H9 (cell line): ENCODE results near the gene ADGRL3. TPM values are rescaled to one million over a fixed set of nuclear protein-coding genes. Genes with fewer than 3 reads are reported as not detected.

Experiments
- DNase-seq: peaks from one replicate; pipeline ENCODE4 v3.0.0-alpha.2; 2017
- H2AFZ ChIP-seq: one replicate; pipeline ENCODE4 v1.6.1; 2013; ENCODE audit warnings: mild to moderate bottlenecking, low read length, control low read depth, moderate library complexity
- H2AK5ac ChIP-seq: 2 replicates; pipeline ENCODE4 v1.6.1; 2013; ENCODE audit warnings: low read length, control low read depth, mixed read lengths; ENCODE audit not compliant: insufficient read length
- H2BK120ac ChIP-seq: one replicate; pipeline ENCODE4 v1.6.1; 2013; ENCODE audit warnings: low read depth, mild to moderate bottlenecking, low read length, control low read depth, inconsistent platforms; ENCODE audit not compliant: poor library complexity, severe bottlenecking
- H2BK12ac ChIP-seq: 2 replicates; pipeline ENCODE4 v1.6.1; 2013; ENCODE audit warnings: low read length, control low read depth, mixed read lengths, low read depth; ENCODE audit not compliant: insufficient read length
- H2BK15ac ChIP-seq: 2 replicates; pipeline ENCODE4 v1.6.1; 2013; ENCODE audit warnings: low read depth, low read length, control low read depth
- H2BK20ac ChIP-seq: one replicate; pipeline ENCODE4 v1.6.1; 2013; ENCODE audit warnings: low read depth, mild to moderate bottlenecking, low read length, control low read depth, inconsistent platforms; ENCODE audit not compliant: poor library complexity, severe bottlenecking
- H2BK5ac ChIP-seq: 2 replicates; pipeline ENCODE4 v1.6.1; 2013; ENCODE audit warnings: low read length, control low read depth, mixed read lengths; ENCODE audit not compliant: insufficient read length
- H3K14ac ChIP-seq: 2 replicates; pipeline ENCODE4 v1.6.1; 2013; ENCODE audit warnings: low read length, control low read depth; ENCODE audit not compliant: insufficient read depth
- H3K18ac ChIP-seq: 2 replicates; pipeline ENCODE4 v1.6.1; 2013; ENCODE audit warnings: low read depth, mild to moderate bottlenecking, mixed read lengths, low read length, control low read depth; ENCODE audit not compliant: insufficient read length
- H3K23ac ChIP-seq: 2 replicates; pipeline ENCODE4 v1.6.1; 2013; ENCODE audit warnings: low read length, control low read depth, mixed read lengths, low read depth; ENCODE audit not compliant: insufficient read length
- H3K23me2 ChIP-seq: 2 replicates; pipeline ENCODE4 v1.6.1; 2013; ENCODE audit warnings: low read depth, mild to moderate bottlenecking, mixed read lengths, low read length, control low read depth; ENCODE audit not compliant: insufficient read length, poor library complexity, severe bottlenecking
- H3K27ac ChIP-seq: 2 replicates; pipeline ENCODE4 v1.5.1; 2013; ENCODE audit warnings: low read length, control low read depth, mixed read lengths, low read depth; ENCODE audit not compliant: insufficient read length
- H3K27me3 ChIP-seq: 2 replicates; pipeline ENCODE4 v1.6.1; 2013; ENCODE audit warnings: low read length, control low read depth, inconsistent platforms; ENCODE audit not compliant: insufficient read depth
- H3K4ac ChIP-seq: 2 replicates; pipeline ENCODE4 v1.6.1; 2013; ENCODE audit warnings: low read depth, mild to moderate bottlenecking, control low read depth, inconsistent platforms, low read length, moderate library complexity
- H3K4me1 ChIP-seq: 2 replicates; pipeline ENCODE4 v1.6.1; 2013; ENCODE audit warnings: low read length, control low read depth, inconsistent platforms; ENCODE audit not compliant: insufficient read depth
- H3K4me2 ChIP-seq: 2 replicates; pipeline ENCODE4 v1.6.1; 2013; ENCODE audit warnings: low read length, control low read depth, mixed read lengths; ENCODE audit not compliant: insufficient read length, insufficient read depth
- H3K56ac ChIP-seq: 2 replicates; pipeline ENCODE4 v1.6.1; 2013; ENCODE audit warnings: low read depth, mild to moderate bottlenecking, mixed read lengths, low read length, control low read depth; ENCODE audit not compliant: insufficient read length
- H3K79me1 ChIP-seq: 2 replicates; pipeline ENCODE4 v1.6.1; 2013; ENCODE audit warnings: low read depth, mild to moderate bottlenecking, moderate library complexity, low read length, control low read depth, inconsistent platforms; ENCODE audit not compliant: insufficient read depth, poor library complexity, severe bottlenecking
- H3K79me2 ChIP-seq: 2 replicates; pipeline ENCODE4 v1.6.1; 2013; ENCODE audit warnings: low read length, control low read depth, inconsistent platforms; ENCODE audit not compliant: insufficient read depth
- H3K9ac ChIP-seq: 2 replicates; pipeline ENCODE4 v1.6.1; 2013; ENCODE audit warnings: low read length, control low read depth, mixed read lengths; ENCODE audit not compliant: insufficient read length; ENCODE audit errors: extremely low read depth
- H3K9me3 ChIP-seq: one replicate; pipeline ENCODE4 v1.6.1; 2013; ENCODE audit warnings: low read depth, low read length, inconsistent platforms; ENCODE audit not compliant: control insufficient read depth
- H3T11ph ChIP-seq: one replicate; pipeline ENCODE4 v1.6.1; 2013; ENCODE audit warnings: mild to moderate bottlenecking, low read length, control low read depth, inconsistent platforms
- H4K20me1 ChIP-seq: one replicate; pipeline ENCODE4 v1.6.1; 2013; ENCODE audit not compliant: control insufficient read depth, insufficient read length, insufficient read depth
- H4K5ac ChIP-seq: 2 replicates; pipeline ENCODE4 v1.6.1; 2013; ENCODE audit warnings: low read depth, mild to moderate bottlenecking, mixed read lengths, low read length, control low read depth; ENCODE audit not compliant: insufficient read length
- H4K8ac ChIP-seq: replicated peaks from 2 replicates; pipeline ENCODE4 v1.6.1; 2013; ENCODE audit warnings: low read length, control low read depth, mixed read lengths, low read depth; ENCODE audit not compliant: insufficient read length
- H4K91ac ChIP-seq: 2 replicates; pipeline ENCODE4 v1.6.1; 2013; ENCODE audit warnings: low read depth, mild to moderate bottlenecking, moderate library complexity, mixed read lengths, low read length, control low read depth; ENCODE audit not compliant: insufficient read length
- H3K27ac Mint-ChIP-seq, 3 experiments: 2 replicates in 2 of 3; 3 replicates in 1 of 3; pipeline ENCODE4 v1.8.0; 2020 to 2021; ENCODE audit warnings: mixed read lengths in 3 of 3, mild to moderate bottlenecking in 1 of 3, moderate library complexity in 1 of 3
- H3K27me3 Mint-ChIP-seq: 2 replicates; pipeline ENCODE4 v1.8.0; 2021; ENCODE audit warnings: low read depth, mild to moderate bottlenecking, moderate library complexity, mixed read lengths
- H3K36me3 Mint-ChIP-seq, 3 experiments: 2 replicates in 2 of 3; 3 replicates in 1 of 3; pipeline ENCODE4 v1.8.0; 2020 to 2021; ENCODE audit warnings: low read depth in 3 of 3, mixed read lengths in 3 of 3; ENCODE audit not compliant: insufficient read depth in 1 of 3
- H3K4me1 Mint-ChIP-seq, 2 experiments: 2 replicates each; pipeline ENCODE4 v1.8.0; 2020; ENCODE audit warnings: mixed read lengths in 2 of 2
- H3K4me3 Mint-ChIP-seq, 2 experiments: 2 replicates in 1 of 2; 3 replicates in 1 of 2; pipeline ENCODE4 v1.8.0; 2020 to 2021; ENCODE audit warnings: mild to moderate bottlenecking in 2 of 2, mixed read lengths in 2 of 2, moderate library complexity in 1 of 2
- H3K9me3 Mint-ChIP-seq, 2 experiments: 2 replicates in 1 of 2; 3 replicates in 1 of 2; pipeline ENCODE4 v1.8.0; 2020; ENCODE audit warnings: mild to moderate bottlenecking in 2 of 2, mixed read lengths in 2 of 2, moderate library complexity in 1 of 2
- WGBS: extraction: QIAGEN DNeasy Blood & Tissue Kit; methylation state at CpG from one replicate; pipeline ENCODE4 v1.1.7; 2013; ENCODE audit warnings: missing lambda C conversion rate, low lambda C conversion rate, mixed read lengths; ENCODE audit not compliant: insufficient read length; ENCODE audit errors: extremely low coverage; 5-methylcytosine and 5-hydroxymethylcytosine counted together
- total RNA-seq: library from RNA; stranded (reverse); gene quantifications from 2 replicates; pipeline ENCODE4 v1.2.1, GENCODE V29; 2021
- TF ChIP-seq, protein P1 (sequence below): fragments of 200-600 bp; sonication (generic); conservative IDR thresholded peaks from 3 replicates; pipeline ENCODE4 v1.8.0; 2021; ENCODE audit warnings: antibody characterized with exemption, mild to moderate bottlenecking

ADGRL3 gene
- total RNA-seq, 1 experiment from 2014 or later: 5.9 TPM

DNA sequence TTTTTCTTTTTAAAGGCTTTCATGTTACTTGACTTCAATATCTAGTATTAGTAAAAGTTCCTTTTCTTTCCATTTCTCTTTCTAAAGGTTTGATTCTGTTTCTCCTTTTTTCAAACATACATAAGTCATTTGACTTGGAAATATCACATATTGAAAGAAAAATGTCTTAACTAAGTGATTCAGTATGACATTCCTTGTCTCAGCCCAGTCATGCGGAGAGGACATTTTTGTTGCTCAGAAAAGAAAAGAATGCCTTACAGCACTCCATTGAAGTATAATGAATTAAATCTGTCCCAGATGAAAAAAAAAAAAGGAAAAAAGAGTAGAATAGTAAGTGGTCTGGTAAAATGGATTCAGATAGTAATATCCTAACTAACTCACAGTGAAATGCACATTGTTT is 466.1 kb downstream of the ADGRL3 start:
- Histone ChIP-seq H2AFZ (no peak overlapping the region), H2AK5ac (no peak overlapping the region), H3K14ac (no peak overlapping the region), H4K91ac (no peak overlapping the region), H2BK5ac (no peak overlapping the region), H3K18ac (no peak overlapping the region), H4K5ac (no peak overlapping the region), H3K4ac (no peak overlapping the region), H2BK15ac (no peak overlapping the region), H2BK20ac (no peak overlapping the region), H3K56ac (no peak overlapping the region), H3K4me2 (no peak overlapping the region), H3K79me2 (no peaks in the 10 kb centered on the region), H3K9me3 (peaks cover 10% of the 10 kb centered on the region), H3K79me1 (no peaks in the 10 kb centered on the region), H3K23me2 (no peaks in the 10 kb centered on the region), H3K23ac (no peak overlapping the region), H2BK120ac (no peak overlapping the region), H3K4me1 (no peaks in the 10 kb centered on the region), H3K27ac (no peak overlapping the region), H2BK12ac (no peak overlapping the region), H4K8ac (no peak overlapping the region), H3T11ph (no peak overlapping the region), H4K20me1 (no peaks in the 10 kb centered on the region), H3K9ac (no peak overlapping the region), H3K27me3 (no peaks in the 10 kb centered on the region)
- no peak for DNase-seq
- no CpG with 5 or more reads among the region's 1 CpG for WGBS
- TF ChIP-seq, protein P1, sequence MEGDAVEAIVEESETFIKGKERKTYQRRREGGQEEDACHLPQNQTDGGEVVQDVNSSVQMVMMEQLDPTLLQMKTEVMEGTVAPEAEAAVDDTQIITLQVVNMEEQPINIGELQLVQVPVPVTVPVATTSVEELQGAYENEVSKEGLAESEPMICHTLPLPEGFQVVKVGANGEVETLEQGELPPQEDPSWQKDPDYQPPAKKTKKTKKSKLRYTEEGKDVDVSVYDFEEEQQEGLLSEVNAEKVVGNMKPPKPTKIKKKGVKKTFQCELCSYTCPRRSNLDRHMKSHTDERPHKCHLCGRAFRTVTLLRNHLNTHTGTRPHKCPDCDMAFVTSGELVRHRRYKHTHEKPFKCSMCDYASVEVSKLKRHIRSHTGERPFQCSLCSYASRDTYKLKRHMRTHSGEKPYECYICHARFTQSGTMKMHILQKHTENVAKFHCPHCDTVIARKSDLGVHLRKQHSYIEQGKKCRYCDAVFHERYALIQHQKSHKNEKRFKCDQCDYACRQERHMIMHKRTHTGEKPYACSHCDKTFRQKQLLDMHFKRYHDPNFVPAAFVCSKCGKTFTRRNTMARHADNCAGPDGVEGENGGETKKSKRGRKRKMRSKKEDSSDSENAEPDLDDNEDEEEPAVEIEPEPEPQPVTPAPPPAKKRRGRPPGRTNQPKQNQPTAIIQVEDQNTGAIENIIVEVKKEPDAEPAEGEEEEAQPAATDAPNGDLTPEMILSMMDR: no peak
- Mint-ChIP-seq H3K4me3 (no peak overlapping the region), H3K27me3 (no peaks in the 10 kb centered on the region), H3K27ac (no peak overlapping the region; a peak in 1 of 7 replicates), H3K9me3 (peaks cover 5 to 14% of the 10 kb centered on the region in 2 experiments; a peak in 4 of 5 replicates), H3K36me3 (peaks cover 11 to 25% (median 16%) of the 10 kb centered on the region in 3 experiments), H3K4me1 (no peaks in the 10 kb centered on the region)
